ENCODE measurements around the gene PRR12. TPM values are rescaled to one million over a fixed set of nuclear protein-coding genes. Genes with fewer than 3 reads are reported as not detected.
"Not testable (repeated sequence)": the region's sequence is repeated elsewhere in the genome, so short reads cannot be mapped to it uniquely, and the experiment has no call there.

Gene PRR12
- total RNA-seq, 2 donors from 2014 or later = 29.7 to 45.7 TPM

- Mint-ChIP-seq H3K27me3 (no peaks in the 10 kb centered on the region), H3K4me3 (no peak overlapping the region), H3K4me1 (ENCODE audit: low read depth in 2 of 2) (no peaks in the 10 kb centered on the region), H3K9me3 (no peaks in the 10 kb centered on the region), H3K36me3 (no peaks in the 10 kb centered on the region), H3K27ac (no peak overlapping the region)
- ATAC-seq = no peak
- no peak for DNase-seq (ENCODE audit: low spot score)
Measured at GRCh38 chr19:49629659-49630058, 38.7 kb downstream of the PRR12 start.

GRCh38 chr19:49631014-49631588 is 40.1 kb downstream of the PRR12 start:
- ATAC-seq (no peak), DNase-seq (ENCODE audit: low spot score) (no peak)
- Mint-ChIP-seq H3K4me1 (ENCODE audit: low read depth in 2 of 2) (no peaks in the 10 kb centered on the region), H3K36me3 (no peaks in the 10 kb centered on the region), H3K27me3 (no peaks in the 10 kb centered on the region), H3K9me3 (no peaks in the 10 kb centered on the region), H3K27ac (no peak overlapping the region), H3K4me3 (no peak overlapping the region)

DNA sequence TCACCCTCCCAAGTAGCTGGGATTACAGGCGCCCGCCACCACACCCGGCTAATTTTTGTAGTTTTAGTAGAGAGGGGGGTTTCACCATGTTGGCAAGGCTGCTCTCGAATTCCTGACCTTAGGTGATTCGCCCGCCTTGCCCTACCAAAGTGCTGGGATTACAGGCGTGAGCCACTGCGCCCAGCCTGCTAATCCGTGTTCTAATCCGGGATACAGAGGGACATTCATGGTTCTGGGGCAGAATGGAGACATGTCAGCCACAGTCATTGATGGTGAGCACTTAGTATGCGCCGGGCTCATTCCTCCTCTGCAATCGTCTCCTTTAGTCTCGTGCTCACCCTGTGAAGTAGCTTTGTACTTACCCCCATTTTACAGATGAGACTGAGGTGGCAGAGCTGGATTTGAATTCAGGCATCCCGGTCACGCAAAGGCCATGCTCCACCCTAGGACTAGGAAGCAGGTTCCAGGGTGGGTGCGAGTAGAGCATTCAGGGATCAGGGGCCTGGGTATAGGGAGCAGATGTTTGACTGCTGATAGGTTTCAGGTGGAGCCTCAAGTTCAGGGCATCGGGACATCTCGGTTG is 40.7 kb downstream of the PRR12 start:
- Mint-ChIP-seq H3K27ac (no peak overlapping the region), H3K9me3 (no peaks in the 10 kb centered on the region), H3K36me3 (no peaks in the 10 kb centered on the region), H3K4me3 (no peak overlapping the region), H3K27me3 (no peaks in the 10 kb centered on the region), H3K4me1 (ENCODE audit: low read depth in 2 of 2) (no peaks in the 10 kb centered on the region)
- DNase-seq (ENCODE audit: low spot score) (no peak), ATAC-seq (no peak)

DNA sequence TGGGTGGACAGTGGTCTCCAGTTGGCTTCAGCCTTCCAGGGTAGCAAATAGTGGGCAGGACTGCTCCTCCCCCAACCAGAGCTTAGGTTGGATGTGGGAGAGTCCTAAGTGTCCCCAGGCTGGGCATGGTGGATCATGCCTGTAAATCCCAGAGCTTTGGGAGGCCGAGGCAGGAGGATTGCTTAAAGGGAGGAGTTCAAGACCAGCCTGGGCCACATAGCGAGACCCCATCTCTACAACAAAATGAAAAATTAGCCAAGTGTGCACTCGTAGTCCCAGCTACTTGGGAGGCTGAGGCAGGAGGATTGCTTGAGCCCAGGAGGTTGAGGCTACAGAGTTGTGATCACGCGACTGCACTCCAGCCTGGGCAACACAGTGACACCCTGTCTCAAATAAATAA is 41.6 kb downstream of the PRR12 start:
- Mint-ChIP-seq H3K4me1 (ENCODE audit: low read depth in 2 of 2) (peaks cover 1 to 2% of the 10 kb centered on the region in 2 donors), H3K36me3 (no peaks in the 10 kb centered on the region), H3K9me3 (no peaks in the 10 kb centered on the region), H3K27me3 (no peaks in the 10 kb centered on the region), H3K27ac (no peak overlapping the region), H3K4me3 (no peak overlapping the region)
- no peak for DNase-seq (ENCODE audit: low spot score)
- ATAC-seq = no peak

DNA sequence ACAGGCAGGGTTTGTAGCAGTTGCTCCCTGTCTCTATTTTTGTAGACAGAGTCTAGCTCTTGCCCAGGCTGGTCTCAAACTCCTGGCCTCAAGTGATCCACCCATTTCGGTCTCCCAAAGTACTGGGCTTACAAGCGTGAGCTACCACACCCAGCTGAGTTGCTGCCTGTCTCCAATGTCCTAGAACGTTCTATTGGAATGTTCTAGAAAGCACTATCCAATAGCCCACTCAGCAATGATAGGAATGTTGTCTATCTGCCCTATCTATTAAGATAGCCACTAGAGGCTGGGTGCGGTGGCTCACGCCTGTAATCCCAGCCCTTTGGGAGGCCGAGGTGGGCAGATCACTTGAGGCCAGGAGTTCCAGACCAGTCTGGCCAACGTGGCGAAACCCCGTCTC is 42.3 kb downstream of the PRR12 start:
- not testable (repeated sequence) for H3K9me3 Mint-ChIP-seq; DNase-seq (ENCODE audit: low spot score); H3K4me3 Mint-ChIP-seq; H3K27ac Mint-ChIP-seq; H3K36me3 Mint-ChIP-seq; H3K4me1 Mint-ChIP-seq (ENCODE audit: low read depth in 2 of 2); ATAC-seq; H3K27me3 Mint-ChIP-seq

DNA sequence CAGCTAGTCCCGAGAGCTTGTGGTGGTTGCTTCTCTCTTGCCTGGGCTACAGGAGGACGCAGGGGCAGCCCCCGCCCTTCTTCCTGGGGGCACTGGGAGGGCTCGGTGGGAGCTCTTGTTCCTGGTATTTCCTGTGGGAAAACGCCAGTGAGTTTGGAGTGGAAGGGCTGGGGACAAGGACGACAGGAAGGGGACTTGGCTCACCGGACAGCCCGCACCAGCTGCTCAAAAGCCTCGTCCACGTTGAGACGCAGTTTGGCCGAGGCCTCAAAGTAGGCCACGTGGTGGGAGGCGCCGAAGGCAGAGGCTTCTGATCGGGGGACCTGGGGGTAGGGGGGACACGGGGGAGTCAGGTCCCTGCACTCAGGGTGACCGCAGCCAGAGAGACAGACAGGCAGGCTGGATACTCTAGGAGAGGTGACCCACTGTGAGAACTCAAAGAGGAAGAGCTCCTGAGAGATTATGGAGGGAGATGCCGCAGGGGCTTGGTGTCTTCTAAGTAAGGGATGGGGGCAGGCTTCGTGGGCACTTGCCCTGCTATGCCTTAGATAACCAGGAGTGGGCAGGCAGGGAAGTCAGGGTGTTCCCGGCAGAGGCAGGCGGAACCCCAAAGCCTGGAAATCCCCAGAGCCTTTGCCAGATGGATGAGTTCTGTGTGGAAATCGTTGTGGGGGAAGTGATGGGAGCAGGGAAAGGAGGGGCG is 44.7 kb downstream of the PRR12 start:
- Mint-ChIP-seq H3K36me3 (no peaks in the 10 kb centered on the region), H3K27ac (peak overlapping the region in 1 of 2 donors; percentile 51), H3K4me3 (no peak overlapping the region), H3K4me1 (ENCODE audit: low read depth in 2 of 2) (peaks cover 20 to 22% of the 10 kb centered on the region in 2 donors), H3K9me3 (no peaks in the 10 kb centered on the region), H3K27me3 (peaks cover 0 to 4% of the 10 kb centered on the region in 2 donors)
- ATAC-seq = no peak
- no peak for DNase-seq (ENCODE audit: low spot score)

DNA sequence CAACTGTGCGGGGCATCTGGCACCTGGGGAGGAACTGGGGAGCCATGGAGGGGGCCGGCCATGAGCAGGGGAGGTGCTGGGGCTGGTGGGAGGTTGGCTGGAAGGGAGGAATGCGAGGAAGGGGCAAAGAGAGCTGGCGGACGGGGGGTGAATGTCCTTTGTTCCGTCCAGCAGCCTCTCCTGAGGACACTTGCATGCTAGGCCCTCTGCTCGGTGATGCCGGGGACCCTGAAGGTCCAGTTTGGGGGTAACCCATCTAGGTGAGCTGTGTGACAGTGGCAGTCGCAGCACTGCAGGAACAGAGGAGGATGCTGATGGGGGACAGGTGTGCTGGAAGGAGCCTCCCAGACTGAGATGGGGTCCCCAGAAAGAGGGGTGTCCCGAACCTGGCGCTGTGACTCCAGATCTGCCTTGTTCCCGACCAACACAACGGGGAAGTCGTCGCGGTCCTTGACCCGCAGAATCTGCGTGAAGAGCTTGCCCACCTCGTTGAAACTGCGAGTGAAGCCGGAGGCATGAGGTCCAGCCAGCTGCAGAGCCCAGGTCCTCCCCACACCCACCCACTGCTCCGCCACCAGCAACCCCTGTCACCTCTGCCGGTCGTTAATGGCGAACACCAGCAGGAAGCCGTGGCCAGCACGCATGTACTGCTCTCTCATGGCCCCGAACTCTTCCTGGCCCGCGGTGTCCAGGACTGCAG is 45.4 kb downstream of the PRR12 start:
- Mint-ChIP-seq H3K27ac (no peak overlapping the region), H3K36me3 (no peaks in the 10 kb centered on the region), H3K27me3 (peaks cover 0 to 4% of the 10 kb centered on the region in 2 donors), H3K9me3 (no peaks in the 10 kb centered on the region), H3K4me1 (ENCODE audit: low read depth in 2 of 2) (peaks cover 24 to 27% of the 10 kb centered on the region in 2 donors), H3K4me3 (no peak overlapping the region)
- no peak for DNase-seq (ENCODE audit: low spot score)
- no peak for ATAC-seq

GRCh38 chr19:49637821-49638738 is 47.1 kb downstream of the PRR12 start:
- no peak for ATAC-seq

DNA sequence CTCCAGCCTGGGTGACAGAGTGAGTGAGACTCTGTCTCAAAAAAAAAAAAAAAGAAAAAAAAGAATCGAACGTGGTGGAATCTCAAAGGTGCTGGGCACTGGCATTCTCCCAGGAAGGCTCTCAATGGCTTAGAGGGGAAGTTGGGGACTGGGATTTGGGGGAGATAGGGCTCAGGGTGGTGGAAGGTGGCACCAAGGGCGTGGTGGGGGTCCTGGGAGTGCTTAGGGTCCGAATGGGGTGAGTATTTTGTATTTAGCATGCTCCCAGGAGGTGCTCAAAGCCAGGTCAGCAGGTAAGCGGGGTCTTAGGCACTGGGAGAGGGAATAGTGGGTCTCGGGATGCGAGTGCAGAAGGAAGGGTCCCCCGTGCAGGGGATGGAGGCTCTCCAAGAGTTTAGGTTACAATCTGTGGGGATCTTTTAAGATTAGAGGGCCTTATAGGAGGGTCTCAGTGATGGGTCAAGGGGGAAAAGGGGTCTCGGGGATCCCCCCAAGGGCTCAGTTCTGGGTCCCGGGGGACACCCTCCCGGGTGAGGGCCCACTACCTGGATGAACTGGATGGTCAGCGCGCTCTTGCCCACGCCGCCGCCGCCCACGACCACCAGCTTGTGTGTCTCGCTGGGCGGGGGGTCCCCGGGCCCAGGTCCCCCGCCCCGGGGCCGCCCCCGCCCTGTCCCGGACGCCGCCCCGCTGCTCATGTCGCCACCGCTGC is 48.6 kb downstream of the PRR12 start:
- Mint-ChIP-seq H3K4me1 (ENCODE audit: low read depth in 2 of 2) (peaks cover 46 to 55% of the 10 kb centered on the region in 2 donors), H3K36me3 (no peaks in the 10 kb centered on the region), H3K27ac (peak overlapping the region; percentile 99), H3K9me3 (no peaks in the 10 kb centered on the region), H3K27me3 (peaks cover 0 to 4% of the 10 kb centered on the region in 2 donors), H3K4me3 (peak overlapping the region; percentile 99)
- no peak for ATAC-seq
- no peak for DNase-seq (ENCODE audit: low spot score)

More at GRCh38 chr19:49637821-49638738, 47.1 kb downstream of the PRR12 start:
- Mint-ChIP-seq H3K36me3 (no peaks in the 10 kb centered on the region), H3K27me3 (peaks cover 0 to 4% of the 10 kb centered on the region in 2 donors), H3K27ac (peak overlapping the region; percentile 36 to 99), H3K4me1 (ENCODE audit: low read depth in 2 of 2) (peaks cover 34 to 40% of the 10 kb centered on the region in 2 donors), H3K9me3 (no peaks in the 10 kb centered on the region), H3K4me3 (peak overlapping the region; percentile 99)
- no peak for DNase-seq (ENCODE audit: low spot score)

GRCh38 chr19:49640113-49640898 is 49.3 kb downstream of the PRR12 start, which contains the start of gene RRAS:
TSS of gene RRAS (minus strand) at chr19:49640143. CDS start at chr19:49640098, 45 bp downstream.
- ATAC-seq = peak; percentile 85 to 87

DNA sequence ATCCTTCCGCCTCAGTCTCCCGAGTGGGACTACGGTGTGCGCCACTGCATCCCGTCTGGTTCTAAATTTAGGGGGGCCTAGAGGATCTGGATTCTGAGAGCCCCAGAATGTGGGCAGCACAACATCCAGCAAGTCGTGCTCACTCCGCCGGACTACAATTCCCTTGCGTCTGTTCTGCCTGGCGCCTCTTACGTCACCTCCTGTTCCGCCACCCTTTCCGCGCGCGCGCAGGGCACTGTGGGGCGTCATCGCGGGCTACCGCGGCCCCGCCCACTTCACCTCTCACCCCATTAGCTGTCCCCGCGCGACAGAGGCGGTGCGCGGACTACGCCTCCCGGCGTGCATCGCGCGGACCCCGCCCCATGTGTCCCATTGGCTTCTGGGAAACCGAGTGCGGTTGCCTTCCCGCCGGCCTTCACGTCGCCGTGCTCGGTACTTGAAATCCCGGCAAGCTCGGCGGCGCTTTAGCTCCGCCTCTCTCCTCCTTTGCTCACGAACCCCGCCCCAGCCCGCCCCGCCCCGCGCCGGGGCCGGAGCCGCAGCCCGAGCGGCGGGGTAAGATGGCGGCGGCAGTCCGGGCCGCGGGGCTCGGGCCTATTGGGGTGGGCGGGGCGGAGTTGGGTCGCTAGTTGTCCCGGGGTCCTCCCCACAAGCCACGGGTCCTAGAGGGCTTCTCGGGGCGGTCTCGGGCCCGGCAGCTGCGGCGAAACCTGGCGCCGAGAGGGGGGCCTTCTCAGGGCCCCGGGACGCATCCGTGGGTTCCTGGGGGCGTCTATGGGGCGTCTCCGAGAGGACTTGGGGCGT is 50.9 kb downstream of the PRR12 start, which contains the start of gene SCAF1:
SCAF1 (plus strand) TSS at position 522 of the 804 bp plus-strand sequence. CDS start 2,818 bp downstream, outside the sequence.
- no peaks in the 10 kb centered on the region for H3K9me3 Mint-ChIP-seq
- H3K4me1 Mint-ChIP-seq (ENCODE audit: low read depth in 2 of 2) = peaks cover 54 to 57% of the 10 kb centered on the region in 2 donors

More at GRCh38 chr19:49640113-49640898, 49.3 kb downstream of the PRR12 start, which contains the start of gene RRAS:
- Mint-ChIP-seq H3K9me3 (no peaks in the 10 kb centered on the region), H3K4me3 (peak within 1 kb of the TSS; percentile 99), H3K27ac (peak within 1 kb of the TSS; percentile 99), H3K36me3 (no peaks in the 10 kb centered on the region), H3K27me3 (peaks cover 0 to 4% of the 10 kb centered on the region in 2 donors), H3K4me1 (ENCODE audit: low read depth in 2 of 2) (peaks cover 48 to 57% of the 10 kb centered on the region in 2 donors)
- peak; percentile 100 for DNase-seq (ENCODE audit: low spot score)

More for the DNA sequence above, 50.9 kb downstream of the PRR12 start, which contains the start of gene SCAF1:
- Mint-ChIP-seq H3K4me3 (peak within 1 kb of the TSS; percentile 99), H3K36me3 (no peaks in the 10 kb centered on the region), H3K27me3 (peaks cover 0 to 4% of the 10 kb centered on the region in 2 donors), H3K27ac (peak within 1 kb of the TSS; percentile 99)
- peak; percentile 83 to 86 for ATAC-seq
- DNase-seq (ENCODE audit: low spot score) = peak; percentile 100
